NB4 (cell line): Measurements from ENCODE around the gene TSTD1.

Experiments used
- DNase-seq: peaks from one replicate; pipeline ENCODE4 v3.0.0; 2010; ENCODE audit warnings: low read depth
- H3K4me3 ChIP-seq: one replicate; pipeline ENCODE4 v1.5.1; 2011; ENCODE audit warnings: mild to moderate bottlenecking, low read depth, low read length, moderate library complexity
- MYC ChIP-seq: IDR thresholded peaks from 2 replicates; pipeline ENCODE4 v1.6.1; 2011; ENCODE audit warnings: low read depth, low read length
- POLR2A ChIP-seq: IDR thresholded peaks from 2 replicates; pipeline ENCODE4 v1.6.1; 2011; ENCODE audit warnings: mild to moderate bottlenecking; ENCODE audit not compliant: insufficient read length; ENCODE audit errors: extremely low read depth
- TF ChIP-seq, protein P1 (sequence below): IDR thresholded peaks from one replicate; pipeline ENCODE4 v1.5.1; 2012; ENCODE audit warnings: low read depth, low read length
- TF ChIP-seq, protein P2 (sequence below): IDR thresholded peaks from 2 replicates; pipeline ENCODE4 v1.6.1; 2011; ENCODE audit warnings: low read depth, low read length

Gene TSTD1, protein sequence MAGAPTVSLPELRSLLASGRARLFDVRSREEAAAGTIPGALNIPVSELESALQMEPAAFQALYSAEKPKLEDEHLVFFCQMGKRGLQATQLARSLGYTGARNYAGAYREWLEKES

DNA sequence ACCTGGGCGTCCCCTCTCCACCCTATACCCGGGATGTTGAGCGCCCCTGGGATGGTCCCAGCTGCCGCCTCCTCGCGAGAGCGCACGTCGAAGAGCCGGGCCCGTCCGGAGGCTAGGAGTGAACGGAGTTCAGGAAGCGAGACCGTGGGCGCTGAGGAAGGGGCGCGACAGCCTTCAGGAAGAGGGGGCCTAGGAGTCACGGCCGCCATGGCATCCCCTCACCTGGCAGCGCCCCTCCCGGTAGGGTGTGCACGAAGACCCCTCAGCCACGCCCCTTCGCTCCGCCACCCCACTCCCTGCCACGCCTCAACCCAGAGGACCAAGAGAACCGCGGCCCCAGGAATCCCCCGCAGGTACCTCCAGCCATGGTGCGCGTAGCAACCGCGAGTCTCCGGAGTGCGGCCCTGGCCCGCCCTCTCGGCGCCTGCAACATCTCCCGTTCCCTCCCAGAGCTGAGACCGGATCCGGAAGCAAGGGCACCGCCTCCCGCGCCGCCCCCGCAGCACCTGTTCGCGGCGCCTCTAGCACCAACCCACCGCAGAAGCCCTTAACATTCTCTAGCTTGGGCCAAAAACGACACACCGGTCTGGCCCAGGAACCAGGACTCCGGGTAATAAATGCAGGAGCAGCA is at the start of gene TSTD1:
TSS of gene TSTD1 (minus strand) at position 442 of the 631 bp plus-strand sequence. CDS start at position 367, 75 bp downstream.
- DNase-seq = no peak
- H3K4me3 ChIP-seq = no peak within 1 kb of the TSS
- TF ChIP-seq, protein P1, sequence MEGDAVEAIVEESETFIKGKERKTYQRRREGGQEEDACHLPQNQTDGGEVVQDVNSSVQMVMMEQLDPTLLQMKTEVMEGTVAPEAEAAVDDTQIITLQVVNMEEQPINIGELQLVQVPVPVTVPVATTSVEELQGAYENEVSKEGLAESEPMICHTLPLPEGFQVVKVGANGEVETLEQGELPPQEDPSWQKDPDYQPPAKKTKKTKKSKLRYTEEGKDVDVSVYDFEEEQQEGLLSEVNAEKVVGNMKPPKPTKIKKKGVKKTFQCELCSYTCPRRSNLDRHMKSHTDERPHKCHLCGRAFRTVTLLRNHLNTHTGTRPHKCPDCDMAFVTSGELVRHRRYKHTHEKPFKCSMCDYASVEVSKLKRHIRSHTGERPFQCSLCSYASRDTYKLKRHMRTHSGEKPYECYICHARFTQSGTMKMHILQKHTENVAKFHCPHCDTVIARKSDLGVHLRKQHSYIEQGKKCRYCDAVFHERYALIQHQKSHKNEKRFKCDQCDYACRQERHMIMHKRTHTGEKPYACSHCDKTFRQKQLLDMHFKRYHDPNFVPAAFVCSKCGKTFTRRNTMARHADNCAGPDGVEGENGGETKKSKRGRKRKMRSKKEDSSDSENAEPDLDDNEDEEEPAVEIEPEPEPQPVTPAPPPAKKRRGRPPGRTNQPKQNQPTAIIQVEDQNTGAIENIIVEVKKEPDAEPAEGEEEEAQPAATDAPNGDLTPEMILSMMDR = no peak
- no peak for TF ChIP-seq POLR2A

DNA sequence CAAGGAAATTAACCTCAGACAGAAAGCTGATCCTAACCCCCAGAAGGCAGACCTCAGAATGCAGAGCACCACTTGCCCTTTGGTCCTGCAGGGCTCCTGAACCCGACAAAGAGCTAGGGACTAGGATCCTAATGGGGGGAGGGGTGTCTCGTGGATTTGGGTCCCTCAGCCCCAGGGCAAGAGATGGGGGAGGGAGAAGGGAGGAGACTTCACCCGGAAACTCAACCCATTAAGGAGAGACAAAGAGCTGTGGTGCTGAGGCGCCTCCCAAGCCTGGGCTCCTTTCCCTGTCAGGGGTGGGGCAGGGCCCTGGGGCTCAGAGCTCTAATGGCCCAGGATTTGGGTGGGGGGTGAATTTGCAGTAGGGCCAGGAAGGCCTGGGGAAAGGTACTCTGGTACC is 47.7 kb upstream of the TSTD1 start:
- no peak for DNase-seq
- H3K4me3 ChIP-seq = no peak overlapping the region
- TF ChIP-seq POLR2A = no peak
- TF ChIP-seq, protein P2, sequence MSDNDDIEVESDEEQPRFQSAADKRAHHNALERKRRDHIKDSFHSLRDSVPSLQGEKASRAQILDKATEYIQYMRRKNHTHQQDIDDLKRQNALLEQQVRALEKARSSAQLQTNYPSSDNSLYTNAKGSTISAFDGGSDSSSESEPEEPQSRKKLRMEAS = no peak
- TF ChIP-seq MYC = no peak
- TF ChIP-seq, protein P1 = no peak

DNA sequence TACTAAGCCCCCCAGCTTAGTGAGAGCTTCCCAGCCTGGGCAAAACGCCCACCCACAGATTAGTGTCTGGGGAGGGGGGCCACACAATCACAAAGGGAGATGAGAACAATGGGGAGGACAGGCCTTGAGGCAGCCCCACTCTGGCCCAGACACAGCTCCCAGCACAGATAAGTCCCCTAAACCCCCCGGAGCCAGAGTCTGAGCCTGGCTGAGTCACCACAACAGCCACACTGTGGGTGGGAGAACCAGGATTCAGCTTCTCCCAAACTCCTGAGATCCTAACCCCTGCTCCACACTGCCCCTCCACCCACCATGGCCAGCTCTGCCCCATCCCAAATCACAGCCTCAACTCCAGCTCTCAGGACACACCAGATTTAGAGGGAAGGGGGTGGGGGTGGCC is 46.4 kb upstream of the TSTD1 start:
- H3K4me3 ChIP-seq = no peak overlapping the region
- DNase-seq = no peak
- TF ChIP-seq, protein P1 = no peak
- TF ChIP-seq MYC (no peak), POLR2A (no peak)
- TF ChIP-seq, protein P2 = no peak

DNA sequence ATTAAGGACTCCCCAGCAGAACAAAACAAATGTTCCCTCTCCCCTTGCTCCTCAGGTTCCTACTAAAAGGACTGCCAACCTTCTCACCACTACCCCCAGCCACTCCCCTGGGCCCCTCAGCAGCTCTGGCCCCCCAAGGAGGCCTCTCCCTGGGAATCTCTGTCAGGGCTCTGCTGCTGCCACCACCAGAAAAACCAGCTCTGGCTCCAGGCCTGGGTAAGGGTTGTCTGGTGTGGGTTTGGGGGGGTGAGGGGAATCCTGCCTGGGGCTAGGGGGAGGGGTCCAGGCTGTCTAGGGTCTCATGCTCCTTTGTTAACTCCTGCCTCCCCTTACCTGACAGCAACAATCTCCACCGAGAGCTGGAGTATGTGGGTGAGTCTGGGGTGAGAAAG is 45.8 kb upstream of the TSTD1 start:
- no peak for DNase-seq
- TF ChIP-seq, protein P2 = no peak
- TF ChIP-seq POLR2A (no peak), MYC (no peak)
- TF ChIP-seq, protein P1 = no peak
- no peak overlapping the region for H3K4me3 ChIP-seq

DNA sequence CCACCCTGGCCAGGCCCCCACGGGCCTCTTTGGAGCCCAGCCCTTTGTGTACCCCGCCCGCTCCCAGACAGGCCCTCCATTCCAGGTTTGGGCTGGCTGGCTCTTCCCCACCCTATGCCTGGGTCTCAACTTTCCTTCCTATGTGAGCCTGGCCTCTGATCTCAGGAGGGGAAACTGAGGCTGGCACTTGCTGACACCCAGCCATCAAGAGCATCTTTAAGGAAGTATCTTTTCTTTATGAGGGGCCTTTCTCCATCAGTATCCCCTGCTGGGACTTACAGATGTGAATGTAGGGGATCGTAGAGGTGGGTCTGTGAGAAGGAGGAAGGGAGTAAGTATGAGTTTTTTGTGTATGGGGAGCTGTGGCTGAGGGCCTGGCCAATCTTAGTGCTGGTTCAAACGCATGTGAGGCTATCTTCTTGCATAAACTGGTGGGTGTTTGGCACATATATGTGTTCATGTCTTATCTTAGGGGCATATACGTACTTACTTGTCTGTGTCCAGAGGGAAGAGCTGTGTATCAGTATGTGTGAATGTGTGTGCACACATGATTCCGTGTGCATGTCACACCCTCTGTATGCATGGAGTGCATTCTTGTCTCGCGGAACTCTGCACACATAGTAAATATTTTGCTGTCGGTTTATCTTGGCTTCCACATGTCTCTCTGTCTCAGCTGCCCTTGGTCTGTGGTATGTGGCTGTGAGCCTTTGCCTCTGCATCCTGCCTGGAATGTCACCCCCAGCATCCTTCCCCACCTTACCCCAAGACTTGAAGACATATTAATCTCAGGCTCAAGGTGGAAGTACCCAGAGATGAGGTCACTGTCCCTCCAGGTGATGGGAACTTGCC is 45.2 kb upstream of the TSTD1 start:
- H3K4me3 ChIP-seq = no peak overlapping the region
- TF ChIP-seq, protein P2 = no peak
- TF ChIP-seq MYC (no peak), POLR2A (no peak)
- TF ChIP-seq, protein P1 = no peak
- peak; percentile 68 for DNase-seq
